ENCODE data around the gene HOXC9. TPM values are rescaled to one million over a fixed set of nuclear protein-coding genes. Genes with fewer than 3 reads are reported as not detected.
A peak's percentile ranks its signal among the peaks of the same experiment; 100 is the strongest.

The HOXC9 gene
- total RNA-seq, 3 donors from 2014 or later, result 3.8 to 16.8 (median 4.6) TPM

DNA sequence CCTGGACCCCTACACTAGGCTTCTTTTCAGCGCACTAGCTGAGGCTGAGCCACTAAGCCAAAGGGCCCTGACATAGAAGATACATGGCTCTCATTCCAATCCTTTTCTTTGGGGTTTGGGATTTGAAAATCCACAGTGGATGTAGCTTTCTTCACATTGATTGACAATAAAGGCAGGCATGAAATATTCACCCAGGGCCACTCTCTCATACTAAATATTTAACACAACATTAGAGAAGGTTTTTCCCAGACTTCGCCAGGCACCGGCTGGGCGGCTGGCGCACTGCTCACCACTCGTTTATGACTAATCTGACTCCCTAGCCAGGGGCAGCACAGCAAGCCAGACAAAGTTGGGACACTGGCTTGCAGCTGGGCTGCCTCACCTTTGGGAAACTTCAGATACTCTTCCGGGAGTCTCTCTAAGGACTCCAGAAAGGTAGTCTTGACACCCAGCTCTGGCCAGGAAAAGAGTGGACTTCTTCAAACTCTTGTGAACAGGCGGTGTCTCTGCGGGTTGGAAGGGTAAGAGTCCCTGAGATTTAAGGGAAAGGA, 27.7 kb upstream of the HOXC9 start:
- no peak for TF ChIP-seq POLR2AphosphoS5 (IDR thresholded peaks at IDR 0.05)
- TF ChIP-seq POLR2A (IDR thresholded peaks at IDR 0.05), result no peak
- TF ChIP-seq, protein P1, sequence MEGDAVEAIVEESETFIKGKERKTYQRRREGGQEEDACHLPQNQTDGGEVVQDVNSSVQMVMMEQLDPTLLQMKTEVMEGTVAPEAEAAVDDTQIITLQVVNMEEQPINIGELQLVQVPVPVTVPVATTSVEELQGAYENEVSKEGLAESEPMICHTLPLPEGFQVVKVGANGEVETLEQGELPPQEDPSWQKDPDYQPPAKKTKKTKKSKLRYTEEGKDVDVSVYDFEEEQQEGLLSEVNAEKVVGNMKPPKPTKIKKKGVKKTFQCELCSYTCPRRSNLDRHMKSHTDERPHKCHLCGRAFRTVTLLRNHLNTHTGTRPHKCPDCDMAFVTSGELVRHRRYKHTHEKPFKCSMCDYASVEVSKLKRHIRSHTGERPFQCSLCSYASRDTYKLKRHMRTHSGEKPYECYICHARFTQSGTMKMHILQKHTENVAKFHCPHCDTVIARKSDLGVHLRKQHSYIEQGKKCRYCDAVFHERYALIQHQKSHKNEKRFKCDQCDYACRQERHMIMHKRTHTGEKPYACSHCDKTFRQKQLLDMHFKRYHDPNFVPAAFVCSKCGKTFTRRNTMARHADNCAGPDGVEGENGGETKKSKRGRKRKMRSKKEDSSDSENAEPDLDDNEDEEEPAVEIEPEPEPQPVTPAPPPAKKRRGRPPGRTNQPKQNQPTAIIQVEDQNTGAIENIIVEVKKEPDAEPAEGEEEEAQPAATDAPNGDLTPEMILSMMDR (IDR thresholded peaks at IDR 0.05), result no peak
- intact Hi-C loops (cut with DNase I; ENCODE audit: low total_unique reads), result no loop called here
- Histone ChIP-seq H3K36me3 (no peaks in the 10 kb centered on the region), H3K4me1 (peaks cover 0 to 8% of the 10 kb centered on the region in 2 donors), H3K9me3 (no peaks in the 10 kb centered on the region), H3K27me3 (peaks cover 11 to 100% of the 10 kb centered on the region in 2 donors), H3K4me3 (peak overlapping the region in 1 of 3 donors; percentile 46), H3K27ac (no peak overlapping the region)
- DNase-seq (ENCODE audit: low spot score in 2 of 2), result no peak

DNA sequence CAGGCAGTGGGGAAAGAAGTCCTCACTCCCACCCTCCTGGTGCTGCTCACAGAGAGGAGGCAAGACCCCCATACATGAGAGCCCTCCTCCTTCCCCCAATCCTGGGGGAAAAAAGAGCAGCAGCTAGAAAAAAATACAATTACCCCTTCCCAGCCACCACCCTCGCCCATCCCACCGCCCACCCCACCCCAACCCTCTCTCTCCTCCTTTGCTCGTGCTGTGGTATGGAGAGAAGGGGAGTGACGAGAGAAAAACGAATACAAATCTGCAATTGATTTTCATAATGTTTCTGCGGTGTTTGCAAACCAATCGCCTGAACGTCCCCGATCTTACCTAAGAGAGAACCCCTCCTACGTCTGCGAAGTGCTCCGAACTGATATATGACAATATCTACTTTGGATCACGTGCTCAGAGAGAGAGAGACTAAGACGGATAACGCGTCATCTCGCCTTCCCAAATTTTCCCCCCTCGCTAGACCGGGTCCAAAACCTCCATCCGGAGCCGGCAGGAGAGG, 27.2 kb upstream of the HOXC9 start, which contains the start of gene HOXC11:
Gene HOXC11, plus strand, starts transcription at position 405 of the 514 bp plus-strand sequence. CDS start 116 bp downstream, outside the sequence.
- TF ChIP-seq POLR2AphosphoS5 (IDR thresholded peaks at IDR 0.05) (no peak), POLR2A (IDR thresholded peaks at IDR 0.05) (no peak)
- TF ChIP-seq, protein P1 (IDR thresholded peaks at IDR 0.05), result no peak
- H3K4me1 ChIP-seq, result peaks cover 0 to 8% of the 10 kb centered on the region in 2 donors
- no peak for DNase-seq (ENCODE audit: low spot score in 2 of 2)
- intact Hi-C loops (cut with DNase I; ENCODE audit: low total_unique reads), result no loop called here
- H3K9me3 ChIP-seq, result no peaks in the 10 kb centered on the region
- no peaks in the 10 kb centered on the region for H3K36me3 ChIP-seq
- H3K27ac ChIP-seq, result peak within 1 kb of the TSS in 1 of 2 donors; percentile 25
- H3K27me3 ChIP-seq, result peaks cover 11 to 100% of the 10 kb centered on the region in 2 donors
- H3K4me3 ChIP-seq, result peak within 1 kb of the TSS; percentile 42 to 65 (median 46)

DNA sequence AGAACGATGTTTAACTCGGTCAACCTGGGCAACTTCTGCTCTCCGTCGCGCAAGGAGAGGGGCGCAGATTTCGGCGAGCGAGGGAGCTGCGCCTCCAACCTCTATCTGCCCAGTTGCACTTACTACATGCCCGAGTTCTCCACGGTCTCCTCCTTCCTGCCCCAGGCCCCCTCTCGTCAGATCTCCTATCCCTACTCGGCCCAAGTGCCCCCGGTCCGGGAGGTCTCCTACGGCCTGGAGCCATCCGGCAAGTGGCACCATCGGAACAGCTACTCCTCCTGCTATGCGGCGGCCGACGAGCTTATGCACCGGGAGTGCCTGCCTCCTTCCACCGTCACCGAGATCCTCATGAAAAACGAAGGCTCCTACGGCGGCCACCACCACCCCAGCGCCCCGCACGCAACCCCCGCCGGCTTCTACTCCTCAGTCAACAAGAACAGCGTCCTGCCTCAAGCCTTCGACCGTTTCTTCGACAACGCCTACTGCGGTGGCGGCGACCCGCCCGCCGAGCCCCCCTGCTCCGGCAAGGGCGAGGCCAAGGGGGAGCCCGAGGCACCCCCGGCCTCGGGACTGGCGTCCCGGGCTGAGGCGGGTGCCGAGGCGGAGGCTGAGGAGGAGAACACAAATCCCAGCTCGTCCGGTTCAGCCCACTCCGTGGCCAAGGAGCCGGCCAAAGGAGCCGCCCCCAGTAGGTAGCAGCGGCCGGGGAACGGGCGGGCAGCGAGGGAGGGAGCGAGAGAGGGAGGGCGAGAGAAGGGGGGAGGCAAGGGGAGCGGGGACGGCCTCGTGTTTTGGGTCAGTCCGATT, 26.5 kb upstream of the HOXC9 start:
- H3K36me3 ChIP-seq, result no peaks in the 10 kb centered on the region
- TF ChIP-seq POLR2A (IDR thresholded peaks at IDR 0.05) (no peak), POLR2AphosphoS5 (IDR thresholded peaks at IDR 0.05) (no peak)
- H3K4me3 ChIP-seq, result peak overlapping the region; percentile 42 to 65 (median 46)
- peak overlapping the region in 1 of 2 donors; percentile 25 for H3K27ac ChIP-seq
- H3K9me3 ChIP-seq, result no peaks in the 10 kb centered on the region
- intact Hi-C loops (cut with DNase I; ENCODE audit: low total_unique reads), result no loop called here
- no peak for DNase-seq (ENCODE audit: low spot score in 2 of 2)
- peaks cover 0 to 8% of the 10 kb centered on the region in 2 donors for H3K4me1 ChIP-seq
- H3K27me3 ChIP-seq, result peaks cover 11 to 99% of the 10 kb centered on the region in 2 donors

DNA sequence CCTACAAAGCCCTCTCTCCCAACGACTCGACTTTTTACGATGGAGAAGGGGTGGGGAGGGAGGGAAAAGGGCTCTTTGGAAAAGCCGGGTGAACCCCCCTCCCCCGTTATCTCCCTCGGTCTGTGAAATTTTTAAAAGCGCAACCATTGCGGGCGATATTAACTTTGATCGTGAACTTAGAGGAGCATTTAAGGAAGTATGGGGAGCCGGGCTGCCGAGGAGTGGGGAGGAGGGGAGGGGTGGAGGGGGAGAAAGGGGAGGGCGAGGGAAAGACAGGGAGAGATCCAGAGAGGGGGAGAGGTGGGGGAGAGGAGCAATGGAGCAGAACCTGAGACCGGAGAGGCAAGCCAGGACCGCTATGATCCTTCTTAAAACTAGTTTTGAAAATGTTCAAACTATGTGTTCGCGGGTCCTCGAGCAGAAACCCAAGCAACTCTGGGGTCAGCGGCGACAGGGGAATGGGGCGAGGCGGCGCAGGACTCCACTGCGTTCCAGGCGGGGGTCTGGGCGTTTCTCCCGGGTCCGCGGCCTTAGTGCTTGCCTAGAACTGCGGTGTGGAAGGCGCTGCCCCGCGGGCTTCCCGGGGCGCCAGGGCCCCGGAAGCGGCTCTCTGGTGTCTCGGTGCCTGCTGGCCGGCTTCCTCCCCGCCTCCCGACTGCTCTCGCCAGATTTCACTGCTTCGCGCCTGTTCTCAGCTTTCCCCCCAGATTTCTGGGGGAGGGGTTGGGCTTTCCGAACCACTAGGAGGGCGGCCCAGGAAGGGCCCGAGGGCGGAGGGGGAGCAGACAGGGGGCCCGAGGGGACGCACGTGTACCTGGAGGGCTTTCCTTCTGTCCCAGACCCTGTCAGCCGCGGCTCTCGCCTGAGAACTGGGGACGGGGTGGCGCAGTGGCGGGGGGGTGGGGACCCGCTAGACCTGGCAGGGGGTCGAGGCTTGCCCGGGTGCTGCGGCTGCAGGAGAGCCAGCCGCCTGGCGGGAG, 25.6 kb upstream of the HOXC9 start, which contains the start of gene HOTAIR:
Gene HOTAIR, minus strand, starts transcription at position 871 of the 980 bp plus-strand sequence.
- no peaks in the 10 kb centered on the region for H3K9me3 ChIP-seq
- peaks cover 11 to 97% of the 10 kb centered on the region in 2 donors for H3K27me3 ChIP-seq
- TF ChIP-seq, protein P1 (IDR thresholded peaks at IDR 0.05), result no peak
- TF ChIP-seq POLR2A (IDR thresholded peaks at IDR 0.05) (no peak), POLR2AphosphoS5 (IDR thresholded peaks at IDR 0.05) (no peak)
- H3K4me3 ChIP-seq, result peak within 1 kb of the TSS; percentile 42 to 65 (median 46)
- H3K27ac ChIP-seq, result peak within 1 kb of the TSS in 1 of 2 donors; percentile 25
- intact Hi-C loops (cut with DNase I; ENCODE audit: low total_unique reads), result no loop called here
- peaks cover 0 to 8% of the 10 kb centered on the region in 2 donors for H3K4me1 ChIP-seq
- DNase-seq (ENCODE audit: low spot score in 2 of 2), result no peak
- no peaks in the 10 kb centered on the region for H3K36me3 ChIP-seq

DNA sequence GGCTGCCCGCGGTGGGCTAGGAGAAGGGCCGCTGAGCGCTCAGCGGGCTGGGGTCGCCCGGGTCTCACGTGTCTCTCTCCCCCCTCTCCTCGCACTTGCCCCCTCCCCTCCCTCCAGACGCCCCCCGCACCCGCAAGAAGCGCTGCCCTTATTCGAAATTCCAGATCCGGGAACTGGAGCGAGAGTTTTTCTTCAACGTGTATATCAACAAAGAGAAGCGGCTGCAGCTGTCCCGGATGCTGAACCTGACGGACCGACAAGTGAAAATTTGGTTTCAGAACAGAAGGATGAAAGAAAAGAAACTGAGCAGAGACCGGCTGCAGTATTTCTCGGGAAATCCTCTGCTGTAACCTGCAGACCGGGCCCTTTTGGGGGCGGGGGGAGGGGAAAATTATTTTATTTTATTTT, 24.9 kb upstream of the HOXC9 start:
- Histone ChIP-seq H3K4me1 (peaks cover 0 to 8% of the 10 kb centered on the region in 2 donors), H3K27me3 (peaks cover 11 to 95% of the 10 kb centered on the region in 2 donors), H3K4me3 (peak overlapping the region; percentile 42 to 65 (median 46)), H3K27ac (peak overlapping the region in 1 of 2 donors; percentile 25), H3K9me3 (no peaks in the 10 kb centered on the region), H3K36me3 (no peaks in the 10 kb centered on the region)
- TF ChIP-seq, protein P1 (IDR thresholded peaks at IDR 0.05), result no peak
- TF ChIP-seq POLR2A (IDR thresholded peaks at IDR 0.05) (no peak), POLR2AphosphoS5 (IDR thresholded peaks at IDR 0.05) (no peak)
- DNase-seq (ENCODE audit: low spot score in 2 of 2), result no peak
- intact Hi-C loops (cut with DNase I; ENCODE audit: low total_unique reads), result no loop called here

Data from breast epithelium (tissue), 4 donors.